Stimulated activated CD4-positive, alpha-beta T cell treated with anti-CD3 and anti-CD28 coated beads, Interleukin-4, amount 100 ng/mL, for 24 hours (primary cell): ENCODE data around the gene CDC73.

Source experiments
- DNase-seq: peaks from one replicate; pipeline ENCODE4 v3.0.0-alpha.2; 2020

CDC73 gene

DNA sequence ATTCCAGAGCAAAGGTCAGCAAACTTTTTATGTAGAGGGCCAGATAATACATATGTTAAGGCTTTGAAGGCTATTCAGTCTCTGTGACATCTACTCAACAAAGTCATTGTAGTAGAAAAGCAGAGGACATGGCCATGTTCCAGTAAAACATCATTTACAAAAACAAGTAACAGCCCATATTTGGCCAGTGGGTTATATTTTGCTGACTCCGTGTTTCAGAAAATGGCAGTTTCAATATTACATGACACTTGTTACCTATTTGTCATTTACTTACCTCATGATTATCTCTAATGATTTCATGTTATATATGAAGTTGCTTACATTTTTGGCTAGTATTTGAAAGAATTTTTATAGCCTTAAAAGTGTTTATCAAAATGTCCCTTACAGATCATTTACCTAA is 182.0 kb downstream of the CDC73 start:
- DNase-seq: no peak
